Psoas muscle (tissue), 8 donors: ENCODE results near the gene MOV10L1. TPM values are rescaled to one million over a fixed set of nuclear protein-coding genes. Genes with fewer than 3 reads are reported as not detected.

ENCODE experiments used
- ATAC-seq, 4 donors: fragments of 200-7000 bp; cut with Tn5 transposase; one replicate each; pipeline ENCODE4 v1.9.1; 2020; ENCODE audit warnings: moderate library complexity in 3 of 4, mild to moderate bottlenecking in 2 of 4
- DNase-seq, 2 donors: peaks; one replicate each; pipeline ENCODE4 v3.0.0-alpha.2; 2020
- H3K27ac ChIP-seq: fragments of 200-600 bp; one replicate; pipeline ENCODE4 v1.8.0; 2022
- H3K27me3 ChIP-seq, 3 donors: fragments of 200-600 bp in 1 of 3; one replicate each; pipeline versions ENCODE4 v1.6.1 to v1.8.0; 2013 to 2022; ENCODE audit warnings: low read length in 2 of 3, mild to moderate bottlenecking in 2 of 3, moderate library complexity in 1 of 3; ENCODE audit not compliant: insufficient read depth in 3 of 3
- H3K36me3 ChIP-seq, 2 donors: fragments of 200-600 bp in 1 of 2; one replicate each; pipeline versions ENCODE4 v1.6.1 to v1.8.0; 2013 to 2022; ENCODE audit warnings: low read depth in 1 of 2, mild to moderate bottlenecking in 1 of 2, moderate library complexity in 1 of 2; ENCODE audit not compliant: insufficient read depth in 1 of 2
- H3K4me1 ChIP-seq: fragments of 200-600 bp; one replicate; pipeline ENCODE4 v1.8.0; 2022
- H3K4me3 ChIP-seq: fragments of 200-600 bp; one replicate; pipeline ENCODE4 v1.8.0; 2022; ENCODE audit warnings: mild to moderate bottlenecking
- H3K9me3 ChIP-seq: fragments of 200-600 bp; one replicate; pipeline ENCODE4 v1.8.0; 2022
- CTCF ChIP-seq: fragments of 200-600 bp; IDR thresholded peaks from one replicate; pipeline ENCODE4 v1.8.0; 2022; ENCODE audit warnings: antibody characterized with exemption
- WGBS, 3 donors: extraction: QIAGEN DNeasy Blood & Tissue Kit; methylation state at CpG; one replicate each; pipeline versions ENCODE4 v1.1.6 to v1.1.7; 2013; 5-methylcytosine and 5-hydroxymethylcytosine counted together
- intact Hi-C, 2 donors: fragments of 100-400 bp; cut with DNase I; formaldehyde crosslinking; loops; one replicate each; pipeline versions ENCODE4 v1.11.0 to v1.14.2; 2022
- polyA plus RNA-seq, 3 donors: library from polyadenylated mRNA; stranded (reverse); fragments of 200-250 nt; gene quantifications; one replicate each; pipeline ENCODE4 v1.2.3, GENCODE V29; 2013
- total RNA-seq, 4 donors: library from RNA; stranded (reverse); fragmentation: NEBNext Ultra II Directional in 2 of 4; extraction: Animal tissue kit (Norgen Biotek cat#: 25700) in 2 of 4; gene quantifications; one replicate each; pipeline versions ENCODE4 v1.2.1 to v1.2.4, GENCODE V29; 2021 to 2023
- donor health status: healthy with polysubstance abuse.
- donor health status: DM: no; HTN: no; CAD: no; lungs with moderate emphysema.
- donor health status: Bipolar disorder and iron deficiency.
- donor health status: healthy.
- donor health status: DM: yes; HTN: yes; CAD: no.
- donor health status: DM: no; HTN: no; CAD: no.
- donor health status: DM: no; HTN: no; CAD: no.
- donor health status: DM: yes; HTN: yes; CAD: no.

MOV10L1 gene
- total and polyA plus RNA-seq, 7 donors, result 0.05 to 0.39 (median 0.07) TPM; not detected in 4

- DNase-seq, result no peak
- H3K4me1 ChIP-seq, result no peaks in the 10 kb centered on the region
- H3K9me3 ChIP-seq, result peaks cover 7% of the 10 kb centered on the region
- no peak overlapping the region for H3K27ac ChIP-seq
- peaks cover 0 to 31% (median 4%) of the 10 kb centered on the region in 3 donors for H3K27me3 ChIP-seq
- TF ChIP-seq CTCF, result no peak
- intact Hi-C loops, result no loop called here
- no peak overlapping the region for H3K4me3 ChIP-seq
- ATAC-seq, result no peak
- no peaks in the 10 kb centered on the region for H3K36me3 ChIP-seq
- WGBS, 3 donors, result 18 to 28% (median 24%) methylated on average over 10 of the region's 10 CpGs
Measured at GRCh38 chr22:50118557-50119168, 28.9 kb downstream of the MOV10L1 start.

- Histone ChIP-seq H3K27ac (no peak overlapping the region), H3K4me1 (no peaks in the 10 kb centered on the region), H3K9me3 (peaks cover 7% of the 10 kb centered on the region), H3K4me3 (no peak overlapping the region), H3K27me3 (peaks cover 0 to 31% (median 4%) of the 10 kb centered on the region in 3 donors), H3K36me3 (no peaks in the 10 kb centered on the region)
- intact Hi-C loops, result no loop called here
- DNase-seq, result no peak
- no peak for TF ChIP-seq CTCF
- no peak for ATAC-seq
- WGBS, 3 donors, result 70 to 76% (median 73%) methylated on average over 14 of the region's 14 CpGs
Measured at GRCh38 chr22:50119169-50119767, 29.5 kb downstream of the MOV10L1 start.

GRCh38 chr22:50119768-50120251 lies 30.0 kb downstream of the MOV10L1 start:
- Histone ChIP-seq H3K36me3 (no peaks in the 10 kb centered on the region), H3K9me3 (peaks cover 7% of the 10 kb centered on the region), H3K4me1 (no peaks in the 10 kb centered on the region), H3K4me3 (no peak overlapping the region), H3K27me3 (peaks cover 0 to 28% (median 4%) of the 10 kb centered on the region in 3 donors), H3K27ac (no peak overlapping the region)
- 42 to 47% (median 44%) methylated on average over 6 of the region's 6 CpGs for WGBS, 3 donors
- intact Hi-C loops, result no loop called here
- no peak for DNase-seq
- no peak for TF ChIP-seq CTCF
- ATAC-seq, result no peak

GRCh38 chr22:50121202-50121740 lies 31.5 kb downstream of the MOV10L1 start:
- no peaks in the 10 kb centered on the region for H3K4me1 ChIP-seq
- DNase-seq (no peak), ATAC-seq (no peak)
- H3K27me3 ChIP-seq, result peaks cover 0 to 14% (median 4%) of the 10 kb centered on the region in 3 donors
- H3K9me3 ChIP-seq, result peaks cover 7% of the 10 kb centered on the region
- H3K4me3 ChIP-seq, result no peak overlapping the region
- intact Hi-C loops, result no loop called here
- 78 to 84% (median 80%) methylated on average over 11 of the region's 11 CpGs for WGBS, 3 donors
- H3K27ac ChIP-seq, result no peak overlapping the region
- no peak for TF ChIP-seq CTCF
- no peaks in the 10 kb centered on the region for H3K36me3 ChIP-seq
